ENCODE results near the gene GRB7.
"Not testable (repeated sequence)": the region's sequence is repeated elsewhere in the genome, so short reads cannot be mapped to it uniquely, and the experiment has no call there.

Gene GRB7

GRCh38 chr17:39736319-39737165 lies 1.2 kb upstream of the GRB7 start:
- no peak for DNase-seq

- DNase-seq, result no peak
Measured at GRCh38 chr17:39737206-39737759, 455 bp upstream of the GRB7 start.

- peak; percentile 55 for DNase-seq
Measured at GRCh38 chr17:39738568-39738901, 797 bp downstream of the GRB7 start.

- DNase-seq, result no peak
Measured at GRCh38 chr17:39738983-39739884, 1.5 kb downstream of the GRB7 start.

GRCh38 chr17:39739885-39740356 lies 2.2 kb downstream of the GRB7 start:
- DNase-seq, result no peak

- no peak for DNase-seq
Measured at GRCh38 chr17:39740357-39741111, 2.8 kb downstream of the GRB7 start.

GRCh38 chr17:39742126-39742855 lies 4.6 kb downstream of the GRB7 start:
- no peak for DNase-seq

GRCh38 chr17:39742856-39743436 lies 5.2 kb downstream of the GRB7 start:
- DNase-seq, result no peak

- no peak for DNase-seq
Measured at GRCh38 chr17:39744075-39744835, 6.5 kb downstream of the GRB7 start.

- DNase-seq, result no peak
Measured at GRCh38 chr17:39744836-39745215, 7.1 kb downstream of the GRB7 start.

- no peak for DNase-seq
Measured at GRCh38 chr17:39745335-39746144, 7.8 kb downstream of the GRB7 start.

GRCh38 chr17:39746145-39746461 lies 8.4 kb downstream of the GRB7 start:
- DNase-seq, result no peak

- DNase-seq, result no peak
Measured at GRCh38 chr17:39747745-39748144, 10.0 kb downstream of the GRB7 start.

GRCh38 chr17:39748444-39749034 lies 10.8 kb downstream of the GRB7 start:
- DNase-seq, result not testable (repeated sequence)

GRCh38 chr17:39750131-39751015 lies 12.6 kb downstream of the GRB7 start:
- no peak for DNase-seq

GRCh38 chr17:39751016-39751543 lies 13.3 kb downstream of the GRB7 start:
- DNase-seq, result no peak

GRCh38 chr17:39751637-39752036 lies 13.9 kb downstream of the GRB7 start:
- DNase-seq, result no peak

- DNase-seq, result no peak
Measured at GRCh38 chr17:39752241-39752881, 14.6 kb downstream of the GRB7 start.
